NCI-H524 (cell line): ENCODE results near the gene EXOC4.
"Not testable (repeated sequence)": the region's sequence is repeated elsewhere in the genome, so short reads cannot be mapped to it uniquely, and the experiment has no call there.

Experiments used
- DNase-seq, 2 experiments: peaks; one replicate each; lab custom pipeline; 2025; lab: John Stamatoyannopoulos, UW

Gene EXOC4

GRCh38 chr7:133863362-133864061, 610.6 kb downstream of the EXOC4 start:
- DNase-seq: no peak

- DNase-seq: no peak
Measured at GRCh38 chr7:133869556-133869955, 616.7 kb downstream of the EXOC4 start.

- no peak for DNase-seq
Measured at GRCh38 chr7:133871757-133872156, 618.9 kb downstream of the EXOC4 start.

- DNase-seq: no peak
Measured at GRCh38 chr7:133873187-133873586, 620.3 kb downstream of the EXOC4 start.

- no peak for DNase-seq
Measured at GRCh38 chr7:133873631-133874030, 620.8 kb downstream of the EXOC4 start.

GRCh38 chr7:133883591-133883990, 630.7 kb downstream of the EXOC4 start:
- DNase-seq: no peak

GRCh38 chr7:133885213-133885612, 632.3 kb downstream of the EXOC4 start:
- no peak for DNase-seq

- no peak for DNase-seq
Measured at GRCh38 chr7:133886086-133886485, 633.2 kb downstream of the EXOC4 start.

GRCh38 chr7:133886797-133887196, 633.9 kb downstream of the EXOC4 start:
- no peak for DNase-seq

- no peak for DNase-seq
Measured at GRCh38 chr7:133887459-133887858, 634.6 kb downstream of the EXOC4 start.

GRCh38 chr7:133888061-133888930, 635.4 kb downstream of the EXOC4 start:
- DNase-seq: peak in 1 of 2 experiments; percentile 9

GRCh38 chr7:133904776-133905175, 651.9 kb downstream of the EXOC4 start:
- no peak for DNase-seq

- DNase-seq: not testable (repeated sequence)
Measured at GRCh38 chr7:133906553-133906952, 653.7 kb downstream of the EXOC4 start.

GRCh38 chr7:133910761-133911160, 657.9 kb downstream of the EXOC4 start:
- DNase-seq: no peak

GRCh38 chr7:133911724-133912123, 658.8 kb downstream of the EXOC4 start:
- DNase-seq: no peak

- no peak for DNase-seq
Measured at GRCh38 chr7:133912916-133913697, 660.2 kb downstream of the EXOC4 start.

GRCh38 chr7:133916621-133917020, 663.7 kb downstream of the EXOC4 start:
- no peak for DNase-seq

GRCh38 chr7:133919810-133920209, 666.9 kb downstream of the EXOC4 start:
- DNase-seq: no peak

- DNase-seq: no peak
Measured at GRCh38 chr7:133921635-133922182, 668.8 kb downstream of the EXOC4 start.

GRCh38 chr7:133923974-133924373, 671.1 kb downstream of the EXOC4 start:
- DNase-seq: no peak

GRCh38 chr7:133931053-133931452, 678.2 kb downstream of the EXOC4 start:
- no peak for DNase-seq

- no peak for DNase-seq
Measured at GRCh38 chr7:133932591-133932990, 679.7 kb downstream of the EXOC4 start.
